ENCODE data around the gene HLTF. TPM values are rescaled to one million over a fixed set of nuclear protein-coding genes. Genes with fewer than 3 reads are reported as not detected.

HLTF gene
- total RNA-seq, 1 donor = 56.6 TPM

- DNase-seq (ENCODE audit: low read depth) = no peak
- no peak overlapping the region for H3K4me3 ChIP-seq (ENCODE audit: low read depth, low read length)
- TF ChIP-seq CTCF (IDR thresholded peaks at IDR 0.05; ENCODE audit: insufficient read depth, low read depth, low read length) = no peak
These were observed 36.6 kb upstream of the HLTF start for GRCh38 chr3:149122721-149123578.

GRCh38 chr3:149120051-149120972 lies 34.0 kb upstream of the HLTF start:
- H3K4me3 ChIP-seq (ENCODE audit: low read depth, low read length) = no peak overlapping the region
- DNase-seq (ENCODE audit: low read depth) = peak; percentile 80
- peak; percentile 62 for TF ChIP-seq CTCF (IDR thresholded peaks at IDR 0.05; ENCODE audit: insufficient read depth, low read depth, low read length)

- DNase-seq (ENCODE audit: low read depth) = no peak
- no peak overlapping the region for H3K4me3 ChIP-seq (ENCODE audit: low read depth, low read length)
- TF ChIP-seq CTCF (IDR thresholded peaks at IDR 0.05; ENCODE audit: insufficient read depth, low read depth, low read length) = no peak
These were observed 33.1 kb upstream of the HLTF start for GRCh38 chr3:149119466-149119865.

- DNase-seq (ENCODE audit: low read depth) = no peak
- TF ChIP-seq CTCF (IDR thresholded peaks at IDR 0.05; ENCODE audit: insufficient read depth, low read depth, low read length) = no peak
- no peak overlapping the region for H3K4me3 ChIP-seq (ENCODE audit: low read depth, low read length)
These were observed 32.4 kb upstream of the HLTF start for GRCh38 chr3:149118724-149119123.

GRCh38 chr3:149115114-149115513 lies 28.8 kb upstream of the HLTF start:
- H3K4me3 ChIP-seq (ENCODE audit: low read depth, low read length) = no peak overlapping the region
- no peak for TF ChIP-seq CTCF (IDR thresholded peaks at IDR 0.05; ENCODE audit: insufficient read depth, low read depth, low read length)

GRCh38 chr3:149114458-149114857 lies 28.1 kb upstream of the HLTF start:
- DNase-seq (ENCODE audit: low read depth) = no peak
- TF ChIP-seq CTCF (IDR thresholded peaks at IDR 0.05; ENCODE audit: insufficient read depth, low read depth, low read length) = no peak

More at GRCh38 chr3:149115114-149115513, 28.8 kb upstream of the HLTF start:
- no peak for DNase-seq (ENCODE audit: low read depth)

More at GRCh38 chr3:149114458-149114857, 28.1 kb upstream of the HLTF start:
- no peak overlapping the region for H3K4me3 ChIP-seq (ENCODE audit: low read depth, low read length)

Data from fibroblast of villous mesenchyme (primary cell).